Mucosa of stomach (tissue), 1 donor: ENCODE results near the gene KRTAP4-5.
"Not testable (repeated sequence)": the region's sequence is repeated elsewhere in the genome, so short reads cannot be mapped to it uniquely, and the experiment has no call there.

ENCODE experiments used
- H3K27me3 ChIP-seq: one replicate; pipeline ENCODE4 v1.7.0; 2013; ENCODE audit warnings: mild to moderate bottlenecking, low read length; ENCODE audit not compliant: control insufficient read depth, insufficient read depth
- H3K36me3 ChIP-seq: one replicate; pipeline ENCODE4 v1.7.0; 2013; ENCODE audit warnings: low read length; ENCODE audit not compliant: control insufficient read depth, insufficient read depth
- H3K4me1 ChIP-seq: one replicate; pipeline ENCODE4 v1.7.0; 2013; ENCODE audit warnings: mild to moderate bottlenecking, low read length; ENCODE audit not compliant: control insufficient read depth, insufficient read depth
- H3K4me3 ChIP-seq: one replicate; pipeline ENCODE4 v1.7.0; 2013; ENCODE audit warnings: low read length
- H3K9ac ChIP-seq: one replicate; pipeline ENCODE4 v1.7.0; 2013; ENCODE audit warnings: mild to moderate bottlenecking, low read length, moderate library complexity
- H3K9me3 ChIP-seq: one replicate; pipeline ENCODE4 v1.7.0; 2013; ENCODE audit warnings: mild to moderate bottlenecking, low read length, moderate library complexity; ENCODE audit not compliant: control insufficient read depth
- donor health status: Pancreatic carcinoma.

Gene KRTAP4-5

DNA sequence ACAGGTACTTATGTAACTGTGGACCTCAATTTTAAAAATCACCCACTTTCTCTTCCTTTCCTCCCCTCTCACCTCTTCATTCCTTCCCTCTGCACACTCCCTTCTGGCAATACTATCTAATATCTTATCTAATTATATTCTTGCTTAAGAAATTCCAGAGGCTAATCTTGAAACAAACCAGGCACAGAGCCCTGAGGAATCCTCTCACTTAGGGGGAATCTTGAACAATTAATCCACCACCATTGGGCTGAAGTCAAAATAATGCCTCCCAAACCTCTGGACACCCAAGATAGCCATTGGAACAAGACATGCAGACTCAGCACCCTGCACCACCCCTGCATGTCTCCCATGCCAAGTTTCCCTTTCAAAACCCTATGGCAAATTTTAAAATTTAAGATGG is 8.3 kb downstream of the KRTAP4-5 start:
- no peaks in the 10 kb centered on the region for H3K27me3 ChIP-seq
- no peaks in the 10 kb centered on the region for H3K9me3 ChIP-seq
- no peak overlapping the region for H3K4me3 ChIP-seq
- H3K36me3 ChIP-seq = no peaks in the 10 kb centered on the region
- H3K4me1 ChIP-seq = no peaks in the 10 kb centered on the region
- no peak overlapping the region for H3K9ac ChIP-seq

- Histone ChIP-seq H3K9ac (no peak within 1 kb of the TSS), H3K4me1 (no peaks in the 10 kb centered on the region), H3K4me3 (no peak within 1 kb of the TSS), H3K36me3 (no peaks in the 10 kb centered on the region), H3K27me3 (no peaks in the 10 kb centered on the region), H3K9me3 (no peaks in the 10 kb centered on the region)
Observed at GRCh38 chr17:41140360-41141131, 9.1 kb downstream of the KRTAP4-5 start, which contains the start of gene KRTAP4-6. TSS of gene KRTAP4-6 (minus strand) at chr17:41140544. CDS start at chr17:41140487, 57 bp downstream.

DNA sequence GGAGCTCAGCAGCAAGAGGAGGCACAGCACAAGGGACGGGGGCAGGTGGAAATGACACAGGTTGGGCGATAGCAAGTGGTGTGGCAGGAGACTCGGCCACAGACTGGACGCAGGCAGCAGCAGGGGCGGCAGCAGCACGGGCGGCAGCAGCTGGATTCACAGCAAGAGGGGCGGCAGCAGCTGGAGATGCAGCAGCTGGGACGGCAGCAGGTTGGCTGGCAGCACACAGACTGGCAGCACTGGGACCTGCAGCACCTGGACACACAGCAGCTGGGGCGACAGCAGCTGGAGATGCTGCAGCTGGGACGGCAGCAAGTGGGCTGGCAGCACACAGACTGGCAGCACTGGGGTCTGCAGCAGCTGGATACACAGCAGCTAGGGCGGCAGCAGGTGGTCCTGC is 9.8 kb downstream of the KRTAP4-5 start:
- H3K4me3 ChIP-seq, H3K9me3 ChIP-seq: not testable (repeated sequence)

DNA sequence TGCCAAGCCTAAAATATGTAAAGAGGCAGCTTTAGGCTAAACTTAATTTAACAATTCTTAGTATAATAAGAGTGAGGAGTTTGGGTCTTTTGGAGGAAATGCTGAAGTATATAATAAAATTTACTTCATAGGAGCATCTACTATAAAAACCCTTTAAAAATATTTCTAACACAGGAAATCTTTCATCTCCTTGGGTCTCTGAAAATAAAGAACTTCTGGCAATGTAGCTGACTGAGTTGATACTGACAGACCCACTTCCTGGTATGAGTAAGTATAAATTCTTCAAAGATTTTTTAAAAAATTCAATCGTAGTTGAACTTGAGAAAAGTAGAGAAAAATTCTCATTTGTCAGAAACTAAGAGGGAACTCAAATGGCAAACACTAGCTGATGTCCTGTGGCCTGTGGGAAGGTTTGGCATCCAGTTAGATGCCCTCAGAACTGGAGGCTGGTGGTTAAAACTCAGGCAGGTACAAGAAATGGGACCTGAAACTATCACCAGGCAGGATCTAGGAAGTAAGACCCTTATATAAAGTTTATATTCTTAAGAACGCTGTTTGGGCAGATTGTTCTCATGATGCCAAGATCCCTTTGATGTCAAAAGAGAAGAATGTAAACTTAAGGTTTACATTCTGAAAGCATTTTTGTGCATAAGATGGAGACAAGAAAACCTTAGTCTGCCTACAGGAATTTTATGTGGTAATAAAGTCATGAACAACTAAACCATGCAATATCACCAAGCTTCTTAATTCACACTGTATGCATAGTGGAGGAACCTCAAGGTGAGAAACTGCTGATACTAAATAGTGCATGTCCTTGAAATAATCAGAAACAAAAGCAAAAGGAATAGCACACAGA is 15.5 kb downstream of the KRTAP4-5 start:
- H3K9ac ChIP-seq = no peak overlapping the region
- H3K27me3 ChIP-seq = no peaks in the 10 kb centered on the region
- no peaks in the 10 kb centered on the region for H3K4me1 ChIP-seq
- no peaks in the 10 kb centered on the region for H3K36me3 ChIP-seq
- no peak overlapping the region for H3K4me3 ChIP-seq
- H3K9me3 ChIP-seq = no peaks in the 10 kb centered on the region

More for the DNA sequence above, 9.8 kb downstream of the KRTAP4-5 start:
- not testable (repeated sequence) for H3K4me1 ChIP-seq, H3K27me3 ChIP-seq, H3K36me3 ChIP-seq, H3K9ac ChIP-seq

GRCh38 chr17:41131979-41132378 is 17.6 kb downstream of the KRTAP4-5 start:
- no peaks in the 10 kb centered on the region for H3K4me1 ChIP-seq
- no peaks in the 10 kb centered on the region for H3K36me3 ChIP-seq
- H3K9ac ChIP-seq = no peak overlapping the region
- no peak overlapping the region for H3K4me3 ChIP-seq
- no peaks in the 10 kb centered on the region for H3K9me3 ChIP-seq
- H3K27me3 ChIP-seq = no peaks in the 10 kb centered on the region

GRCh38 chr17:41127371-41127770 is 22.3 kb downstream of the KRTAP4-5 start:
- no peak overlapping the region for H3K4me3 ChIP-seq
- H3K9ac ChIP-seq = no peak overlapping the region
- H3K4me1 ChIP-seq = no peaks in the 10 kb centered on the region
- H3K9me3 ChIP-seq = no peaks in the 10 kb centered on the region
- no peaks in the 10 kb centered on the region for H3K36me3 ChIP-seq
- H3K27me3 ChIP-seq = no peaks in the 10 kb centered on the region

DNA sequence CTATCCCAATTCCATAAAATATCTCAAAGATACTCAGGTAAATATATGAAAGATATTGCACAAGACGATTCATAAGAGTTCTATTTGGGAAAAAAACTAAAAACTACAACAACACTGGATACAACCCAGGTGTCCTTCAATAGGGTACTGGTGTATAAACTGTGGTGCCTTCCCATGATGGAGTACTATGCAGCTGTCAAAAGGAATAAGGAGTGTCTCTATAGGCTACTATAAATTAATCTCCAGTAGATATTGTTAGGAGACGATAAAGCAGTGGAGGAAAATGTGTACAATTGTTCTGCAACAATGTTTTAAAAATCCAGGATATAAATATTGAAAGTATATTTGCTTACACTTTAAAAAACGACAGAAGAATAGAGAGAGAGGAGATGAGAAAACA is 23.2 kb downstream of the KRTAP4-5 start:
- Histone ChIP-seq H3K4me1 (no peaks in the 10 kb centered on the region), H3K4me3 (no peak overlapping the region), H3K9me3 (no peaks in the 10 kb centered on the region), H3K36me3 (no peaks in the 10 kb centered on the region), H3K9ac (no peak overlapping the region), H3K27me3 (no peaks in the 10 kb centered on the region)

DNA sequence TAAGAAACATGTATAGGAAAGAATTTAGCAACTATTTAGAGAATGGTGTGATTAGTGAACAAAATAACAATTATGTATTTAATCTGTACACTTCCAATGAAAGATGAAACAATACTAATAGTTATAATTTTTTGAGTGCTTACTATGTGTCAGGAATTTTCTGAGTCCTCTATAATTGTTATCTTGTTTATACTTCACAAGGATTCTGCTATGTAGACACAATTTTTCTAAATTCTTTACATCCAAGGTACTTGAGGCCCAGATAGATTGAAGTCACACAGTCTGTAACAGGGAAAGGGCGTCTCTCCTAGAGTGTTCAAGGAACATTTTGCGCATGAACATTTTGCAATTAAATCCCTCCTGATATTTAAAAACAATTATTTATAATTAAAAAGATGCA is 24.6 kb downstream of the KRTAP4-5 start:
- no peak overlapping the region for H3K9ac ChIP-seq

GRCh38 chr17:41123991-41124371 is 25.6 kb downstream of the KRTAP4-5 start, which contains the start of gene KRTAP4-12:
TSS of gene KRTAP4-12 (minus strand) at chr17:41124182. CDS start at chr17:41124122, 60 bp downstream.
- not testable (repeated sequence) for H3K4me1 ChIP-seq, H3K9me3 ChIP-seq, H3K27me3 ChIP-seq, H3K36me3 ChIP-seq, H3K4me3 ChIP-seq, H3K9ac ChIP-seq

More for the DNA sequence above, 24.6 kb downstream of the KRTAP4-5 start:
- H3K9me3 ChIP-seq = no peaks in the 10 kb centered on the region
- no peak overlapping the region for H3K4me3 ChIP-seq
- H3K4me1 ChIP-seq = no peaks in the 10 kb centered on the region
- no peaks in the 10 kb centered on the region for H3K36me3 ChIP-seq
- H3K27me3 ChIP-seq = no peaks in the 10 kb centered on the region

GRCh38 chr17:41123292-41123990 is 26.2 kb downstream of the KRTAP4-5 start:
- not testable (repeated sequence) for H3K4me1 ChIP-seq, H3K27me3 ChIP-seq, H3K4me3 ChIP-seq, H3K36me3 ChIP-seq, H3K9ac ChIP-seq, H3K9me3 ChIP-seq

- H3K36me3 ChIP-seq = no peaks in the 10 kb centered on the region
- no peaks in the 10 kb centered on the region for H3K4me1 ChIP-seq
- H3K27me3 ChIP-seq = no peaks in the 10 kb centered on the region
- no peak overlapping the region for H3K9ac ChIP-seq
- H3K9me3 ChIP-seq = no peaks in the 10 kb centered on the region
- no peak overlapping the region for H3K4me3 ChIP-seq
Observed at GRCh38 chr17:41121742-41122141, 27.9 kb downstream of the KRTAP4-5 start.
